ENCODE measurements around the gene ODC1.
"Not testable (repeated sequence)": the region's sequence is repeated elsewhere in the genome, so short reads cannot be mapped to it uniquely, and the experiment has no call there.

The ODC1 gene

DNA sequence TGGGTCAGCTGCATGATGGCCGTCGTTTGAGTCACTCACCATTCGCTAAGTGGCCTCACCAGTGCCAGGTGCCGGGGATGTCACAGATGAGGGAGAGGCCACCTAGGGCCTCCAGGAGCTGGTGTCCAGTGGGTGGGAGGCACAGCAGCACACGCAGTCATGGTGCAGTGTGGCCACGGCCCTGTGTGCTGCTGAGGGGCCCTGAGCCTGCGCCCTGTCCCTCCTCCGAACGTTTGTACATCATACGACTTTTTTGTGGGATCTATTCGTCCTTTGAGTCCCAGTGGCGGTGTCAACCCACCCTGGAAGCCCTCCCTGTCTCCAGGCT is 30.1 kb upstream of the ODC1 start:
- no peak for DNase-seq (ENCODE audit: low spot score)

DNA sequence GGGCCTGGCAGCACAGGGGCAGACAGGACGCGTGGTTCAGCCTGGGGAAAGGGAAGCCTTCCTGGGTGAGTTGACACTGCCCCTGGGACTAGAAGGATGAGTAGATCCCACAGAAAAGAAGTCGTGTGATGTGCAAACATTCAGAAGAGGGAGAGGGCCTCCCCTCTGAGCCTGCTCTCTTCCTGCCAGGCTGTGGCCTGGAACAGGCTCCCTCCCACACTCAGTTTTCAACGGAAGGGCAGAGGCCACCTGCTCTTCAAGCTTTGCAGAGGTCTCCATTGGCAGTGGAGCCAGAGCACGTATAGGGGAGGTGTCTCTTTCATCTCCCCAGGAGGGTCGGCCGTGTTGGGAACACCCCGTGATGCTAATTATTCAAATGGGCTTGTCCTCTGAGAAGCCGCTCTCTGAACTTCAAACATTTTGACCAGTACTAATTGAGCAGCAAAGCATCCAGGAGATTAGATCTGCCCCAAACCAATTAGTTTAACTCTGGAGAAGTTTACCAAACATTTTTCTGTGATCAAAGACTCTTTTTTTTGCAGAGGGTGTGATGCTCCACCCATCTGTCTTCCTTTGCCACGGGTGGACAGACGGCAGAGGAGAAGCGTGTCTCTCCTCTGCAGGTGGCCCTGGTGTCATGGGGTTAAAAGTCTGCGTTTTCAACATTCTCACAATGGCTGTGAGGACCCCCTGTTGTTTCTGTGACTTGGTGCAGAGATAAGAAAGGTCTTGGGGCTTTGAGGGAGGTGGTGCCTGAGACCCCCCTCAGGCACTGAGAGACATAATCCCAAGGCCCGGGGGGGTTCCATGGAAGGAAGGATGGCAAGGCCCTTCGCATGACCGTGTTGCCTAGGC is 29.5 kb upstream of the ODC1 start:
- no peak for DNase-seq (ENCODE audit: low spot score)

DNA sequence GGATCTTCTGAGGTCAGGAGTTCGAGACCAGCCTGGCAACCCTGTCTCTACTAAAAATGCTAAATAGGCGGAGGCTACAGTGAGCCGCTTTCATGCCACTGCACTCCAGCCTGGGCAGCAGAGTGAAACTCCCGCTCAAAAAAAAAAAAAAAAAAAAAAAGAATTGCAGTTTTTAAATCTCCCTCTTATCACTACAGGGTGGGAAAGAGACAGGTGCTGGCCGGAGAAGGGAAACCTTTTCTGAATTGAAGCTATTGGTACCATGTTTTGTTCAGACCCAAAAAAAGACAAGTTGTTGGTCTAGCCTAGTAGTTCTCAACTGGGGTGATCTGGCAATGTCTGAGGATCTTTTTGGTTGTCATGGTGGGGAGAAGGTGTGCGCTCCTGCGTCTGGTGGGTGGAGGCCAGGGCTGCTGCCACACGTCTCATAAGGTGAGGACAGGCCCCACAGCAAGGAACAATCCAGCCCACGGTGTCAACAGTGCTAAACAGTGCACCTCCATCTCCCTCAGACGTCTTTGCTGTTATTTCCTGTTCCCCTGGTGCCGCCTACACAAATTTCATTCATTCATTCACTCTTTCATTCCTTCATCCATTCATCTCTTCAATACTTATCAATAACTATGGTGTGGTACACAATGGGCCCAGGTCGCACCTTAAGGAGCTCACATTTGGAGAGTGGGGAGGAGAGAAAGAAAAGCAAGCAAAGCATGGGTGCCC is 28.8 kb upstream of the ODC1 start:
- no peak for DNase-seq (ENCODE audit: low spot score)

DNA sequence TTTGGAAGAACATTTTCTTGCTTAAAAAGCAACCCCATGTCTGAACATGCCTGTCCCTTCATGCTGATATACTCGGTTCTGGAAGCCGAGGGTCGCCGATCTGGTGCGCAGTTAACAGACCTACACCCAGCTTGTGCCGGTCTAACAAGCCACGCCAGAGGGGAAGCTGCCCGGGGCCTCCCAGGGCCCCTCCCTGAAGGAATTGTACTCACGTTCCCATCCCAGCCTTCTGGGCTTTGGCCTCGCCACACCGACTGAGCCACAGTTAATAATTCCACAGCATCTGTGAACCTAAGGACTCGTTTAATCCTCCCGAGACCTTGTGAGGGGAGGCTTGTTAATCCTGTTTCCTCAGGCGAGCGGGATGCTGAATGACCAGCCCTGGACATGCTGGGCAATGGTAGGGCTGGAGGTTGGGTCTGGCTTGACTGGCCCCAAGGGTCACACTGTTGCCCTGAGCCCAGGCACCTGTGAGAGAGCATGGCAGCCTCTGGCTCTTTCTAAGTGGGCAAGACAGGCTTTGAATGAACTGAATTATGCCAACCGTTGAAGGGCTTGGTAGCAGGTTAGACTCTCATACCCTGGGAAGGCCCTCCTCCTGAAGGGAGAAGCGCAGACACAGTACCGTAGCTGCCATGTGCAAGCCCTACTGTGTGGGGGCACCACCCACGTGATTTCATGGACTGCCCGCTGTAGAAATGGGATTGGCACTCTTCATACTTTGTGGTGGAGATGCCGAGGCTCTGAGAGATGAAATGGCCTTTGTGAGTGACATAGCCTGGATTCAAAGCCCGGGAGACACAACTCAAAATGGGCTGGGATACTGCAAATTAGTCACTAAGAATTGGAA is 27.9 kb upstream of the ODC1 start:
- DNase-seq (ENCODE audit: low spot score) = no peak

DNA sequence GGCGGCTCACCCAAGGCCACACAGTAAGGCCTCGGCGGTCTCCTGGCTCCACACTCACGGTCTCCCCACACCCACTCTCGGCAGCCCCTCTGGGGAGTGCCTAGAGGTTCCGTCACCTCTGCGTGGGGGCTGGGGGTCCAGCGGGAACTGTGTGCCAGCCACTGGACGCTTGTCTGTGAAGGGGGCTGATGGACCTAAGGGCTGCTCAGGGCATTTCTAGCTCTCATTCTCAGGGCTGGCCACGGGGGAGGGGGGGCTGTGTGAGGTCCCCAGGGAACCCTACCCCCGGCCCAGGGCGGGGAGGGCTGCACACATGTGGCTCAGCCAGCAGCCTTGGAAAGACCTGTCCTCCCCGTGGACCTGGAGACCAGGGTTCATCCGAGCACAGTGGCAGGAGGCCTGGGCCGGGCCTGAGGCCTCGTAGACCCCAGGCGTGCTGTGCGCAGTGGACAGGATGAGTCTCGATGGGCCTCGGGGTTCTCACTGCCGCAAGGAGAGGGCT is 27.1 kb upstream of the ODC1 start:
- no peak for DNase-seq (ENCODE audit: low spot score)

DNA sequence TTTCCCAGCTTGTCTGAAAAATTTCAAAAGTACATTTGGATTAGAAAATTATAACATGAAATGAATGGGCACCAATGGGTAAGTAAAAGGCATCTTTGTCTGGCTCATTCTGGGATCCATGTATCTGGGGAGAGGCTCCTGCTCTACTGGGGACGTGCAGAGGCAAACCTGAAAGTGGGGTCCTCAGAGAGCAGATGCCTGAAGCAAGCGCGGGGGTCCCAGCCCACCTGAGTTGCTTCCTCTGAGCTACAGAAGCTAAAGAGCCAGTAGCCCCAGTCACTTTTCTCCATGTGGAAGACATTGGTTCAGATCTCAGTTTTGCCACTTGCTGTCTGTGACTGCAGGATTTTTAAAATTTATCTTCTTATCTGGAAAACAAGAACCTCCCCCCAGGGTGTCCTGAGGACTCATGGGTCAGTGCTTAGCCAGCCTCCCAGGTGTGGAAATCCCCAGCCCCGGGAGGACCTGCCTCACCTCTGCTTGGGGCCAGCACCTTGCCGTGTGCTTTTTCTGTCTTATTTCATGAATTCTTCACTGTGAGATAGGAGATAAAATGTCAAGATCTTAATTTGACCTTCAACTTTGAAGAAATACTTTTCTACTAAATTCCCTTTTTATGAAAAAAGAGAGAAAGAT is 25.1 kb upstream of the ODC1 start:
- peak; percentile 40 for DNase-seq (ENCODE audit: low spot score)

DNA sequence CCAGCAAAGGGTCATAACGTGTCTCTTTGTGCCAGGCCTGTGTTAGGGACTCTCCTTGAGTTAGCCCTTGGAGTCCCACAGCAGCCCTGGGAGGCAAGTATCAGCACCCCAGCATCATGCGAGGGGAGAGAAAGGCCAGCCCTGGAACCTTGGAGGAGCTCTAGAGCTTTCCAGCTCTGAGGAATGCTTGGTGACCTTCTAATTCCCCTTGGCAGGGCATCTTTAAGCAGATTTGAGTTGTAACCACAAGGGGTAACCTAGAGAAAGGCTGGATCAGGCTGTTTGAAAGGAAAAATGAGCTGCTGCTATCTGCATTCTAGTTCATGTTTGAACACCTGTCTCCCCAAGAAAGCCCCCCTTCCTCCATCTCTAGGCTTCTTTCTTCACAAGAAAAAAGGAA is 23.8 kb upstream of the ODC1 start:
- no peak for DNase-seq (ENCODE audit: low spot score)

DNA sequence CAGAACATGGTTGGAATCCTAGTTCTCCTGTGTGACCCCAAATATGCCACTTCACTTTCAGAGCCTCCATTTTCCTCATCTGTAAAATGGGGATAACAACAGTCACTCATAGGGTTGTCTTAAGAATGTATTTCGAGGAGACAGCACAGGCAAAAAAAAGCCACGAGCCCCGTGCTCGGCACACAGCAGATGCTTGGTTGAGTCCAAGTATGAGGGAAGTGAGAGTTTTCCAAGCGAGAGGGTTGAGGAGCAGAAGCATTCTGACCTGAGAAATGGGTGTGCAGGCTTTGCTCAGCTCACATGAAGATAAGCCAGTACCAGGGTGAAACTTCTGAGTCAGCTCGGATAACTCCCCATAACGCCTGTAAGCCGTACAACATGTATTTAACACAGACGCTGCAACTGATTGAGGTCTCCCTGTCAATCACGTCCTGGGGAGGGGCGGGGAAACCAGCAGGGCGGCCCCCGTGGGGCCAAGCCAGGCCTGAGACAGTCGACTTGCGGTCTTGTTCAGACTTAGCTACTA is 23.0 kb upstream of the ODC1 start:
- no peak for DNase-seq (ENCODE audit: low spot score)

DNA sequence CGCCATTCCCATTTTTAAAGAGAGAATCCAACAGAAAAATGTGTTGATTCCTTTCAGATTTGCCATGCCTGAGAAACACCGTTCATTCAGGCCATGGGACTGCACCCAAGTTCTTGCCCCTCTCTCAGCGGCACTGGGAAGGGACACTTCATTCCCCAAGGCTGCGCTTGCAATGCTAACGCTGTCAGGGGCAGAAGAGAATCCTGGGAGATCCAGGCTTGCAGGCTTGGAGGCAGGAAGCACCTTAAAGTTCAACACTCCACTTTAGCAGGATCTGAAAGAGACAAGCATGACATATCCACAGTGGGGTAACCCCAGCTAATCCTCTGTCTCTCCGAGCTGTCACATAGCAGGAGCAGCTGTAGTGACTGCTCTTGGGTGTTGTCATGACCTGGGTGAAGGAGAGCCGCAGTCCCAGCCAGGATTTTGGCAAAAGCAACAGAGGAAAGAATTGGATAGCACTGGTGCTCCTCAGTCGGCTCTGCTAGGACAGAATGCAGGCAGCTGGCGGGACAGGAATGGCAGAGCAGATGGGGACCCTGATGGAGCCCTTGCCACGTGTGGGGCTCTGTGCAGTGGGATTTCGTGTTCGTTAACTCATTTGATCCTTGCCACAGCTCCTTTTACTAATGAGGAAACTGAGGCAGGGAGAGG is 22.0 kb upstream of the ODC1 start:
- DNase-seq (ENCODE audit: low spot score) = no peak

DNA sequence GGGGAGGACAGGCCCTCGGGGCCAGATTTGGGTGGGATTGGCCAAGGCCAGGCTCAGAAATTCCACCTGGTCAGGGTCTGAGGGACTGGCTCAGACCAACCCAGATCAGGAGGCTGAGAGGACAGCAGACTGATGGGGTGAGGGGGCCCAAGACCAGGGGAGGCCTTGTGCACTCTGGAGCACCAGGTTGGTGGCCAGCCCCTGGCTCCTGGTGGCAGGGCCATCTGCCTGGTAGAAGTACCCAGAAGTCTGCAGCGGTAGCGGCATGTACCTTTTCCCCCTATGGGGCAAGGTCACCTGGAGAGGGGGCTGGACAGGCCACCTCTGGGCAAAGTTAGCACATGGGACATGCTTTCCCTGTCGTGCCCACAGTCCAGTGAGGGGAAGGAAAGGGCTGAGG is 21.2 kb upstream of the ODC1 start:
- DNase-seq (ENCODE audit: low spot score) = no peak

DNA sequence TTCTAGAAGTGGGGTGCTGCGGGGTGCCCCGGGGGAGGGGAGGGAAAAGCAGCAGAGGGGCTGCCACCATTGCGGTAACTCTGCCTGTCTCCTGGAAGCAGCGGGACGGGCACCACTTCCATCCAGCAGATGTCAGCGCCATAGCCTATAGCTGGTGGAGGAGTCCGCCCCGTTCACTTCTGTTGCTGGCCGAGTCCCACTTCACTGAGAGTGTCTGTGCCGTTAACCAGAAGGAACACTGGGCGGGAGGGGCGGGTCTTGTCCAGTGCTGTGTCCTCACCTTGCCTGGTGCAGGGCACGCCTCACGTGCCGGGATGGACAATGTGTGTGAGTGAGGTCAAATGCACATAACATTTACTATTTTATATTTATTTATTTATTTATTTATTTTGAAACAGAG is 19.3 kb upstream of the ODC1 start:
- no peak for DNase-seq (ENCODE audit: low spot score)

DNA sequence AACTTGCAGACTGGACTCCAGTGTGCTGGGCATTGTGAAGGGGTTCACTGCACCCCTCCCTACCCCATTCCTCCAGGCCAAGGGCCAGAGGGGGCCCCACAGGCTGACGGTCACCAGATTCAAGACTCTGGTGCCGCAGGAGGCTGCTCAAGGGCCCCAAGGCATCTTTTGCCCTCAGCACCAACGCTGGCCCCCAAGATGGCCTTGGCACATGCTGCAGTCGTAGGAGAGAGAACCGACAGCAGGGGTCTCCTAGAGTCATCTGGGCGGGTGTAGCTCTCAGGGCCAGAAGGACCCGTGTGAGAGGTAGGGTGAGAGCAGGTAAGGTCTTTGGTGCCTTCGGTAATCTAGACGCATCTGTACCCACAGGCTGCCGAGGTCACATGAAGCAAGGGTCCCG is 18.7 kb upstream of the ODC1 start:
- no peak for DNase-seq (ENCODE audit: low spot score)

DNA sequence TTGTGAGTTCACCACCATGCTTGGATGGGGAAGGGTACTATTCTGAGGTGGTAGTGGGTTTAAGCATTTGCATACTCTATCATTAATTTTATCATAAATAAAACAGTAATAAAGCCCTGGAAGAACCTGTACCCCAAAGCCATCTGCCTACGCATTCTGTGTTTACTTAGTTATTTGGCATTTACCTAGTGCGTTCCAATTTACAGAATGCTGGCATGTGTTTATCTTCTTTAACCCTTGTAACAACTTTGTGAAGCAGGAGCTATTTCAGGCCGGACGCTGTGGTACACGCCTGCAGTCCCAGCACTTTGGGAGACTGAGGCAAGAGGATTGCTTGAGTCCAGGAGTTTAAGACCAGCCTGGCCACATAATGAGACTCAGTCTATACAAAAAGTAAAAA is 17.8 kb upstream of the ODC1 start:
- DNase-seq (ENCODE audit: low spot score) = no peak

DNA sequence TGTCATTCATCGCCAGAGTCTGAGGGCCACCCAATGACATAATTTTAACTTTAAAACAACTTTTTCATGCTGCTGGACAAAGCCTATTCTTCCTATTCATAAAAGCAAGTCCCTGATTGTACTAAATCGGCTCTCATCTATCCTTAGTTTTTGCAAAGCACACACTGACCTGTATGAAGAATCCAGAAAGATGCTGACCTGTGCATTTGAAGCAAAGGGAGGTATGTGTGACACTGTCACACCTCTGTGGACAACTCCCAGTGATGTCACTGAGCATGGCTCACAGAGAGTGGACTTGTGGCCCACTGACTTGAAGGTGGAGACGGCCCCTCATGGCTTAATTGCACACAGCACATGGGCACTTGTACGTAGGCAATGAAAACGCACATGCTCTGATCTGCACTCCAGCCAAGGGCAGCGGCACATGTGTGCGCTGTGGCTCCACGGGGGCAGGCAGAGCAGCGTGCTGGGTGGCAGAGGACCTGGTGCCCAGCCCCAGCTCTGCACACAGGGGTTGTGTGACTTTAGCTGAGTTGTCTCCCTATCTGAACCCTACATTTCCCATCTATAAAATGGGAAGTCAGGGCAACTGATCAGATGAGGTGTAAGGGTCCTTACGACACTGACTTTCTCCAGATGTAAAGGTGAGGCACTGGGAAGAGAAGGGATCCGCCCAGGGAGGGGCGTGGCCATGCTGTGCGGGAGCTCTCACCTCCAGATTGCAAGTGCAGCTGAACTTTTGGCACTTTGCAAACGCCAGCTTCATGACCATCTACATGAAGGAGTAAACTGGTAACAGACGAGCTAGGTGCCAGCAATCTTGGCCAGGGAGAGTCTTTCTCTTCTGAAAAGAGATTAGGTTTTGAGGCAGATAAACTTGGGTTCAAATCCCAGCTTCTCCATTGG is 14.3 kb upstream of the ODC1 start:
- no peak for DNase-seq (ENCODE audit: low spot score)

DNA sequence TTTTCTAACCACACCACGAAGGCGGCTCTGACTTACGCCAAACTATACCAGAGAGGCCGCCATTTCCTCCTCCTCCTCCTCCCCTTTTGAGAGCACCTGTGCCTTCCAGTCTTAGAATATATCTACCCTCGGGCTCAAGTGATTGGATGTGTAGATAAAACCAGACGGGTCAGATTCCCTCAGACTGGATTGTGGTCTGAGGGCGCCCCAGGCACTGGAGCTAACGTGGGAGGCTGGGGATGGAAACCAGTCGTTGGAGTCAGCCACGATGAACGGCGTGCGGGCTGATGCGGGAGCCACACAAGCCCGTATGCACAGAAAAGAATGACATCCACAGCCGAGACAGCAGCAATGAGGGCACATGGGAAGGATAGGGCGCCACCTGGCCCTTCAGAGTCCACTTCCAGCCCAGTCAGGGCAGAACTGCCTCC is 12.3 kb upstream of the ODC1 start:
- DNase-seq (ENCODE audit: low spot score) = no peak

DNA sequence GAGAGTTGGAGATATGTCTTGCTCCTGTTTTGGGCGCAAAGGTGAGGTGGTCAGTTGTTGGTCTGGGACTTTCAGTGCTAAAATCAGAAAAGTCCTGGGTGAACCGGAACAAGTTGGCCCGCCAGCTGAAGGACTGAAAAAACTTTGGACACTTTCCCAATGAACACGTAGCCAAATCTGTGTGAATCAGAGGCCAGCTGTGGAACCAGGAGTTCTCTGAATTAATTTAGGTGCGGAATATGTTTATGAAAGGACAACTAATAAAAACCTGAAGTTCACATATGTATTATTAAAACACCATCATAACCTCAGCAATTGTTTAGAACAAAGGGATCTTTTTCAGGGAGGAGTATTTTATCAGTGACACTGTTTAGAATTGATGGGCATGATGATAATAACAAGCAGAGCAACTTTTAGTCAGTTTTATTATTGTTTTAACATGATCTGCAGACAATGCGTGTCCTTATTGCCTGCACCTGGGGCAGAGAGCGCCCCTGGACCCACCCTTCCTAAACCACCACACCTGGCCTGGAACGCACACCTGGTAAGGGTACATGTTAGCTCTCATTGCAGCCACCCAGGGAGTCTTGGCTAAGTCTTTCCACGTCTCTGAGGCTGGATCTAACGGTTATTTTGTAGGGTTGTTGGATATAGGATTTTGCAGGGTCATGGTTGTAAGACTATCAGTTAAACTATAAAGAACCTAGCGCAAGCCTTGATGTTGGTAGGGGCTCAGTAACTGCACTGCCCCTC is 9.9 kb upstream of the ODC1 start:
- no peak for DNase-seq (ENCODE audit: low spot score)

DNA sequence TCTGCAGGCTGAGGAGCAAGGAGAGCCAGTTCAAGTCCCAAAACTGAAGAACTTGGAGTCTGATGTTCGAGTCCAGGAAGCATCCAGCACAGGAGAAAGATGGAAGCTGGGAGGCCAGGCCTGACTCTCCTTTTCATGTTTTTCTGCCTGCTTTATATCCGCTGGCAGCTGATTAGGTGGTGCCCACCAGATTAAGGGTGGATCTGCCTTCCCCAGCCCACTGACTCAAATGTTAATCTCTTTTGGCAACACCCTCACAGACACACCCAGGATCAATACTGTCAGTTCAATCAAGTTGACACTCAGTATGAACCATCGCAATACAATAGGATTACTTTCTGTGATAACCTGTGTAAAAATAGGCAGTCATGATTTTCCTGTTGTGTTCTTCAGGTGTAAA is 9.1 kb upstream of the ODC1 start:
- not testable (repeated sequence) for DNase-seq (ENCODE audit: low spot score)

DNA sequence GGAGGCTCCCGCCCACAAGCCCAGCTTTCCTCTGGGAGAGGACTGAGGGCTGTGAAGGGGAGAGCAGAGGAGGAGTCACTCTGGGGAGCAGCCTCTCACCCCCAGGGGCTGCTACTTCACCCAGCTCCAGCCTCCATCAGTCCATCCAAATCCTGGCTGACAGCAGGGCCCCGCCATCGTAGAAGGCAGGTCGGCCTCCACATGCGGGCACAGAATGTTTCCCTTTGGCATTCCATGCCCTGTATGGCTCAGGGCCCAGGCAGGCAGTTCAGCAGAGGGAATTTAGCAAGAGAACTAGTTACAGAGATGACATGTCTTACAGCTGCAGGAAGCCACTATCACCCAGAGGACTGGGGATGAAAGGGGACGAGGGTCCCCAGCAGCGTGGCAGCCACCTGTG is 6.4 kb upstream of the ODC1 start:
- no peak for DNase-seq (ENCODE audit: low spot score)

DNA sequence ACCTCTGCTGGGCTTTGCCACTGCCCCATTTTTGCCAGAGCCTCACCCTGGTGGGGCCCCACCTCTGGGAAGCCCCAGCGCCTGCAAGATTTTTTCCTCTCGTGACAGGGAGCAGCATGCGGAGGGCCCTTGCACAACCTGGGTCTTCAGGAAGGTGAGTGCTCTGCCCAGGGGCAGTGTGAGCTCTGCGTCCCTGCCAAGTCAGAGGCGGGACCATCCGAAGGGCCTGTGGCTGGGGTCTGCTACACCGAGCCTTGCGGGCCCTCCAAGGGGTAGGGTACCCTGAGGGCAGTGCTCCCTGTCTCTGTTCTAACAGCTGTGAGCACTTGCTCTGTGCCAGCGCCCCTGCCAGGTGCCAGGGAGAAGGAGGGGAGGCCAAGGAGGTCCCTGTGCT is 5.8 kb upstream of the ODC1 start:
- DNase-seq (ENCODE audit: low spot score) = no peak

Measured in kidney tubule cell (primary cell).